ENCODE results near the gene CSGALNACT2.

The CSGALNACT2 gene

DNA sequence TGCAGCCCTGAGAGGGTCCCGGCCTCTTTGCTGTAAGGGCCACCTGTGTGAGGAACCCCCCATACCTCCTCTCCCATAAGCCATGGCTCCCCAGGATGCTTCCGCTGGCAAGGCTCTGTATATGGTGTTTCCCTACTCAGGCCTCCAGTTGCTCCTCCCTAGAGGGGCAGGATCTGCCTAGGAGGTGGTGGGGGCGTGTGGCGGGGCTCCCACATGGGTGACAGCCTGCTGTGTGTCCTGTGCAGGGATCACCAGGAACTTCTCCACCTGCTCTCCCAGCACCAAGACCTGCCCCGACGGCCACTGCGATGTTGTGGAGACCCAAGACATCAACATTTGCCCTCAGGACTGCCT lies 25.7 kb upstream of the CSGALNACT2 start:
- no peak for DNase-seq

DNA sequence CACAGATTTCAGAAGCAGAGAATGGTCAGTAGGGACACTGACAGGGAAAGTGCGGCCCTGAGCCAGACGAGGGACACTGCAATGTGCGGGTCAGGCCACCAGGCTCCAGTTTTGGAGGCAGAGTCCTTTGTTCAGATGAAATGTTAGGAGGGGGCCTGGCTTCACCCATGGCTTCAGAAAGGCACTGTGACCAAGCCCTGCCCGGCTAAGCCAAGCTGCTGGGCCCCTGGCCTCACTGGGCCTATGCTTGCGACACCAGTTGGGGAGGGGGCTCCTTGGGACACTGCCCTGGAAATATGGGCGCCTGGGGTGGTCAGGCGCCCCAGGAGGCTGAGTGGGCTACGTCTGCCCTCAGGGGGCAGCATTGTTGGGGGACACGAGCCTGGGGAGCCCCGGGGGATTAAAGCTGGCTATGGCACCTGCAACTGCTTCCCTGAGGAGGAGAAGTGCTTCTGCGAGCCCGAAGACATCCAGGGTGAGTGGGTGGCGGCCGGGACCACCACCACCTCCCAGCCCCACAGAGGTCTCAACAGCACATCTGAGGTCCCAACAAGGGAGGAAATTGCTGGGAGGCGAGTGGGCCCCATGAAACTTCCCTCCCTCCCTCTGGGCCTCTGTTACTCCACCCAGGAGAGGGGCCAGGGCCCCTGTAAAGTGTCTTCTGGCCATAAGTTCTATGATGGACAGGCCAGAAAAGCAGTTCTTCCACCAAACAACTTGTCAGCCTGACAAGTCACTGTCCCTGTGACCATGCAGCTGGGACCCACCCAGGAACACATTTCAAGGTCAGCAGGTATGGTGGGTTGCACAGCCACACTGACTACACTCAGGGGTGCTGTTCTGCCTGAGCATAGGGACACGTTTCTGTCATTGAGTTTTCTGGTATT lies 24.8 kb upstream of the CSGALNACT2 start:
- DNase-seq, result no peak

DNA sequence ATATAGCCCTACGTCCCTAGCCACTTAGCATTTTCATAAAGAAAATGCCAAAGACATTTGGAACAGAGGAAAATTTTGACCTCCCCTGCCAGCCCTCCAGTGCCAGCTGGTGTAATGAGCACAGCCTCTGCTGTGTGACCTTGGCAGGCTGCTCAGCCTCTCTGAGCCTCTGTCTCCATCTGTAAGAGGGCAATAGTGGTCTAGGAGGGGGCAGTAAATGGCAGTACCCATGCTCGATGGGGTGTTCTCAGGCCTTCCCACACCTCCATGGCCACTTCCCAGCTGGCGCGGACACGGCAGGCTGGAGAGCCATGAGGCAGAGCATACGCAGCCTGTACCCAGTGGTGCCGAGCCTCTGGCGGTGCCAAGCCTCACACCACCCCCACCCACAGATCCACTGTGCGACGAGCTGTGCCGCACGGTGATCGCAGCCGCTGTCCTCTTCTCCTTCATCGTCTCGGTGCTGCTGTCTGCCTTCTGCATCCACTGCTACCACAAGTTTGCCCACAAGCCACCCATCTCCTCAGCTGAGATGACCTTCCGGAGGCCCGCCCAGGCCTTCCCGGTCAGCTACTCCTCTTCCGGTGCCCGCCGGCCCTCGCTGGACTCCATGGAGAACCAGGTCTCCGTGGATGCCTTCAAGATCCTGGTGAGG lies 24.0 kb upstream of the CSGALNACT2 start:
- no peak for DNase-seq

DNA sequence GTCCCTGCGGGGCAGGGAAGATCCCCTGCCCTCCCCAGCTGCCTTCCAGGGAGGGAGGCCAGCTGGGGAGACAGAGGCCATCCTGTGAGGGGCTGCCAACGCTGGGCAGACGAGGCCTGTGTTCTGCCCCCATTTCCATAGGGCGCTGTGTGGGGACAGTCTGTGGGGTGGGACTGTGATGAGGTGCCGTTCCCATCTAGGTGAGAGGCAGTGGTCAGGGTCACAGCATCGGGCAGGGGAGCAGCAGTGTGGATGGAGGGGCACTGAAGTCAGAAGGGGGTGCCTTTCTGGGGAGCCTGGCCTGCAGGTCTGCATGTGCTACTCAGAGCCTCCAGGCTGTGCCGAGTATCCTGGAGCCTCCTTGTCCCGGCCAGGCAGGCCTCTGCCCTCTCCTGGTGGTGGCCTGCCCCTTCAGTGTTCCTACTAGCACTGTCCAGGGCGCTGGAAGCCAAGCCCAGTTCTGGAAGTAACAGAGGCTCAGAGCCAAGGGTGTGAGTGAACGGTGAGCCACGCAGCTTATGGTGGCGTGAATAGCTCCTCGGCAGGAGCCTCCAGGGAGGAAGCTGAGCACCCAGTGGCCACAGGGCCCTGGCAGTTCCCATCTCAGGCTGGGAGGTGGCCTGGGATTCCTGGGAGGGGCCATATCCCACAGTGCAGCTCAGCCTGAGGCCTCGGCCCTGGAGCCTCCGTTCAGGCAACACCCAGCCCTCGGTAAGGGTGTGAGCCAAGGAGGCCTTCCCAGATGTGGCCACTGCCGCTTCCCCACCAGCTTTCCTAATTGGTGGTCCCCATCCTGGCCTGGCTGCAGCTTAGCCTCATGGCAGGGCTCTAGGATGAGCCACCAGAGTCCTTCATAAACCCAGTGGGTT lies 23.3 kb upstream of the CSGALNACT2 start:
- DNase-seq, result no peak

DNA sequence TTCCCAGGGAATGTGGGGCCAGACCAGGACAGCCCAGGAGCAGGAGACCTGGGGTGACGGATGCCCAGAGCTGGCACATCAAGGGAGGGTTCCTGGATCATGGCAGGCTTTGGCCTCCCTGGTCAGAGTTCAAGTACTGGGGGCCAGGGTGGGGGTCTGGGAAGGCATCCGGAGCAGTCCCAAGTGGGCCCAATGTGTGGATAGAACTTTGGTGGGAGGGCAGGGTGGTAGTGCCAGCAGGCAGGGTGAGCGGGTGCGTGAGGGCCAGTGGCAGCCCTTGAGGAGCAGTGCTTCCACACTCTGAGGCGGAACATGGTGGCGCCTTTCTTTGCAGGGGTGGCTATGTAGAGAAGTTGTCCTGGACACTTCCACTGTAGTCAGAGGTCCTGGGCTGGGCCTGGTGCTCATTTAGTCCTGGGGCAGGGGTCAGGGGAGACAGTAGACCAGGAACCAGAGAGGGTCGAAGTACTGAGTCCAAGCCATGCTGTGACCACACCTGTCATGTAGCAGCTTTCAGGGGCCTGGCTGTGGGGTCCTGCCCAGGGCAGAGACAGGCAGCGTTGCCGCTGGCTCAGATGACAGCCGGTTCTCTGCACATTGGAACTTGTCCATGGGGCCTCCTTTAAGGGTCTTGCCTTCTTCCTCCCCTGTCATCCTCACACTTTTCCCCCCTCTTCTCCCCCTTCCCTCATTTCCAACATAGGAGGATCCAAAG lies 22.2 kb upstream of the CSGALNACT2 start:
- no peak for DNase-seq

DNA sequence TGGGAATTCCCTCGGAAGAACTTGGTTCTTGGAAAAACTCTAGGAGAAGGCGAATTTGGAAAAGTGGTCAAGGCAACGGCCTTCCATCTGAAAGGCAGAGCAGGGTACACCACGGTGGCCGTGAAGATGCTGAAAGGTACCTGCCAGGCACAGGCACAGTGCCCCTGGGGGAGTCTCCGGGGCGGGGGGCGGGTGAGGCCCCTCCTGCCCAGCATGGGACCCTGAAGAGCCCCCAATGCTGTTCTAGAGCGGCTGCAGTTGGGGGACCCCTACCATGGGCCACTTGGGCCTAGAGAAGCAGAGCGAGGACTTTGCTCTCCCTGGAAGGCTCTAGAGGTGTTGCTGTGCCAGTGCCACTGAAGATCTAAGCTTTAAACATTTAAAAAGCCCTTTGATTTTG lies 21.6 kb upstream of the CSGALNACT2 start:
- no peak for DNase-seq

DNA sequence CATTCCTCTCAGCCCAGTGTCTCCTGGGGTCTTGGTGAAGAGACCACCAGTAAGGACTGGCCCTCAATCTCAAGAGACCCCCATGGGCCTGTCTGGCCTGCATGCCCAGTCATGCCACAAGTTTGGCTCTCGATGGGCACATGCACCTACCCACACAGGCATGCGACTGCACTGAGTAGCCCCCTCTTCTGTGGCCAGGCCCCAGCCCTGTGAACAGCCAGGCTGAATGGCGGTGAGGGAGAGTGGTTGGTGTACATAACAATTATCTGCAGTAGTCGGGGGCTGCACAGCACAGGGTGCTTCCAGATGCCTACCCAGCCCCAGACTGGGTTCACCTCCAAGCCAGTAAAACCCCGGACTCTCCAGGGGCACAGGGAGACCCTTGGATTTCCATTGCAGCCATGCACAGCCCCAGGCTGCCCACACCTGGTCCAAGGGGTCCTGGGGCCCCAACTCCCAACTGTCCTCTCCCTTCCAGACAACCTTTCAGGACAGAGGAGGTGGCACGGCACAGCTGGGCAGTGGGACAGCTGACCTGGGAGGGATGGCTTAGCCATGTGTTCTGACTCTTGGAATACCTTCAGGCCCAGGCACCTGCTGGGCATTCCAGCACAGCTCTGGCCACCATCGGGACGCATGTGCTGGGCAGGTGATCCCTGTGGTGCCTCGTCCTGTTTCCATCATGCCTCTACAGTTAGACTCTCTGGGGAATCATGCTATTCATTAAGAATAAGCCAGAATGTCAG lies 21.0 kb upstream of the CSGALNACT2 start:
- no peak for DNase-seq

DNA sequence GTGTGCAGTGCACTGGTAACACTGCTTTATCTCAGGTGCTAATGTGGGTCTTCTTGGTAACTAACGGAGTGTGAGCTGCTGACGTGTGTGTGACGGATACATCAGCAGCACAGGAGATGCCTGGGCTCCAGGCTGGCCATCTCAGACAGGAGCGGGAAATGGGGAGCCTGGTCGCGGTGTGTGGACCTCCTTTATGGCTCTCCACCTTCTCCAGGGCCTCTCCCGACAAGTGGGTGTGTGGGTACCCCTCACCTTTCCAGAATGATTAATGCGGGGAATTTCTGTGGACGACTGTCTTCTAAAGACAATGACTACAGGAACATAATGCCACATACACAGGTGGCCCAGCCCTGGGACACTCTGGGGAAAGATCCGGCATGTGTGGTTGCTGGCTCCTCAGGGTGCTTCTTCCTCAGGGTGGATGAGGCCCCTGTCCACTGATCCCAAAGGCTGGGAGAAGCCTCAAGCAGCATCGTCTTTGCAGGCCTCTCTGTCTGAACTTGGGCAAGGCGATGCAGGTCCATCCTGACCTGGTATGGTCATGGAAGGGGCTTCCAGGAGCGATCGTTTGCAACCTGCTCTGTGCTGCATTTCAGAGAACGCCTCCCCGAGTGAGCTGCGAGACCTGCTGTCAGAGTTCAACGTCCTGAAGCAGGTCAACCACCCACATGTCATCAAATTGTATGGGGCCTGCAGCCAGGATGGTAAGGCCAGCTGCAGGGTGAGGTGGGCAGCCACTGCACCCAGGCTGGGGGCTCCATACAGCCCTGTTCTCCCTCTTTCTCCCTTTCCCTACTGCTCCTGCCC lies 20.3 kb upstream of the CSGALNACT2 start:
- DNase-seq, result no peak

DNA sequence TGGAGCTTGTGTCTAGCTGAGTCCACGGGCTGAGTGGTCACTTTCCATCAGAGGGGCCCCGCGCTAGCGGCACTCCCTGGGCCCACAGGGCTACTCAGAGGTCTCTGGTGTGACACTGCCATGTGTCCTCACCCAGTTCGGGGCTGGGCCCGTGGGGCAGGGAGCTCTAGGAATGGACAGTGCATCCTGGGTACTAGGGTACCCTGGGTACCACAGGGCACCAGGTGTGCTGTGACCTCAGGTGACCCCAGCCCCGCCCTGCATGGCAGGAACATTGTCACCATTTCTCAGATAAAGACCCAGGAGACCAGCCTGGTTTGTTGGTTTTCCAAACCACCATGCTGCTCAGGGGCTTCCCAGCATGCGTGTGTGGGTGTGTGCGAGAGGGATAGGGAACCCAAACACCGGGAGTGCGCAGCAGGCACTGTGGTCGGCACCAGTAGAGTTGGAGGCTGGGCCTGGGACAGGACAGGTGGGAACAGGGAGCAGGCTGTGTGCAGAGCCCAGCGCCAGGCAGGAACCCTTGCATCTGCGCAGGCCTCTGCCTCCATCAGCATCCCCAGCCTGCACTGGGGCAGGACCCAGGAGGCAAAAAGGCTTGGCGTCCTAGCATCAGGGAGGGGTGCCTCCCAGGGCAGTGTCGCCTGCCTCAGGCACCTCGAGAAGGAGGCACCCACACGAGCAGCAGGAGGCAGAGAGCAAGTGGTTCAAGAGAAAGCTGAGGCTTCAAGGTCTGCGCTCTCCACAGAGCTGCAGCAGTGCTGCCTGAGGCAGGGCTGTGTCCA lies 19.4 kb upstream of the CSGALNACT2 start:
- no peak for DNase-seq

DNA sequence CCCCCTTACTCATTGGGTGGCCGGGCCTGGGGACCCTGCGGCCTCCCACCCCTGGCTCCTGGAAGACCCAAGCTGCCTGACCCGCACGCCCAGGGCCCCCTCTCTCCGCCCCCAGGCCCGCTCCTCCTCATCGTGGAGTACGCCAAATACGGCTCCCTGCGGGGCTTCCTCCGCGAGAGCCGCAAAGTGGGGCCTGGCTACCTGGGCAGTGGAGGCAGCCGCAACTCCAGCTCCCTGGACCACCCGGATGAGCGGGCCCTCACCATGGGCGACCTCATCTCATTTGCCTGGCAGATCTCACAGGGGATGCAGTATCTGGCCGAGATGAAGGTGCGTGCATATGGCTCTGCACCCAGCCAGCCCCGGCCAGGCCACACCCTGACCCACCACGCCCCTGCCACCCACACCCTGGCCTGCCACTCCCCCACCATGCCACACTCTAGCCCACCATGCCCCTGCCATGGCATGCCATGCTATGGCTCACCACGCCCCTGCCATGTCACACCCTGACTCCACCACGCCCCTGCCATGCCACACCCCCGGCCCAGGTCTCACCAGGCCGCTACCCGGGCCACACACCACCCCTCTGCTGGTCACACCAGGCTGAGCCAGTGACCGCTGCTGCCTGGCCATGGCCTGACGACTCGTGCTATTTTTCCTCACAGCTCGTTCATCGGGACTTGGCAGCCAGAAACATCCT lies 18.7 kb upstream of the CSGALNACT2 start:
- no peak for DNase-seq

DNA sequence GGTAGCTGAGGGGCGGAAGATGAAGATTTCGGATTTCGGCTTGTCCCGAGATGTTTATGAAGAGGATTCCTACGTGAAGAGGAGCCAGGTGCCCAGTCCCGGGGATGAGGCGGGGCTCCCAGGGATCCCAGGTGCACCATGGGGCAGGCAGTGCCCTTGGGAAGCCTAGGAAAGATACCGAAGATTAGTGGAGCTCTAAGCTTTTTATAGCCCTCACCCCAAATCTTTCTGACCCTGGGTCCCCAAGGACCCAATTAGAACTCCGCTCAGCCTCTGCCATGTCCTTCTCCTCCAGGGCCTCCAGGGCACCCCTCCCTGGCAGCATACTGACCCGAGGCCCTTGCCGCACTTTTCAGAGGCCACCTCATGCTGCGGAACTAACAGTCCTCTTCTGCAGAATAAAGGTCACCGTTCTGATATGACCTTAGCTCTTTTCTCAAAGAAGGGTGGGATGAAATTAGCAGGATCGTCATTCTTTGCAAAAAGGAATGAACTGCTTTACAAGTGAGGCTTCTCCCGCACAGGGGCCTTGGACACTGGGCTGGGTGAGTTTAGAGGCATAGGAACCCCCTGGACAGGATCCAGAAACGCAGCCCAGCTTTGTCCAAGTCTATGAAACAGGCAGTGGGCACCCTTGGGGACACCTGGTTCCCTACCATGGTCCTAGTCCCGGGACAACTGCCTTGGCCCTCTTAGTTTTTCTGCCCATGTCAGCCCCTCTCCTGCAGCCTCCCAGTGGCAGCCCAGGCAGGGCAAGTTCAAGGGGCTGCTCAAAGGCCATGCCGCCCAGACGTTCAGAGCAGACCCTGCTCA lies 17.9 kb upstream of the CSGALNACT2 start:
- DNase-seq, result no peak

DNA sequence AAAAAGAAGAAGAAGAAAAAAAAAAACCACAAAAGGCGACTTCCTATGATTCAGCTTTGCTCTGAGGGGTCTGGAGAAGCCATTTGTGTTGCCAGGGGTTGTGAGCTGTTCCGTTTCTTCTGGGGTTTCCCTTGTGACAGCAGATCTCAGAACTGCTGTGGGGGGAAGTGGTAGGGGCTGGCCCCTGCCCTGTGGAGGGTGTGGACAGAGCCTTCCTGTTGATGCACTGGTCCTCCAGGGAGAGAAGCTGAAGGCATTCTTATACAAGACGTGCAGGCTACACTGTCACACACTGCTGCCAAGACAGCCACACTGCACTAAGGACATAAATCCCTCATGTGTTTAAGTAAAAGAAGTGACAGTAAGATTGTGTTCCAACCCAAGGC lies 17.3 kb upstream of the CSGALNACT2 start:
- no peak for DNase-seq

DNA sequence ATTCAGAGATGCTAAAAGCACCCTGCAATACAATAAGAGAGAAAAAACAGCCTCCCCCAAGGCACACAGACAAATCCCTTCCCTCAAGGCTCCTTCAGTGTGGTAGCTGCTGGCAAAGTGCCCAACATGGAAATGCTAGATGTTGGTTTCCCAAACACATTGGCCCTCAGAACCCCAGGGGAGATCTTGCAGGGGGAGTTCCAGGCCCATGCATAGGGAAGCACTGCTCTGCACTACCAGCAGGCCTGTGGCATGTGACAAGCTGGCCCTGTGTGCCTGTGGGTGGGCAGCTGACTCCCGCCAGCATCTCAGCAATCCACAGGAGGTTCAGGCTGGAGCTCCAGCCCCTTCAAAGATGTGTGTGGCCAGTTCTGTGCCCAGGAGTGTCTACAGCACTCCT lies 16.8 kb upstream of the CSGALNACT2 start:
- no peak for DNase-seq

DNA sequence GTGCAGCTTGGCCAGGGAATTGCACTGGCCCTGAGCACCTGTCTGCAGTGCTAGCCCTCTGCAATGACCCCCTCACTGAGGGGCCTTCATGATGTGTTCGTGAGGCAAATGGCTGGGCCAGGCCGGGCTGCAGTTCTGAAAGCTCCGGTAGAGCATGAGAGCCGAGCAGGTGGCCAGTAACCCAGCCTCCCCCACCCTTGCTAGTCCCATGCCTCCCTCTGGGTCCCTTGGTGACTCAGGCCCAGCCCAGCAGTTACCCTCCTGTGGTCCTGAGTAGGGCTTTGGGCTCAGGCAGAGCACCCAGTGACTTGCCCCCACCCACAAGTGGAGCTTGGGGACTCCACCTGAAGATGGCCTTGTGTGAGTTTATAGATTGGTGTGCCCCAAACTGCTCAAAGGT lies 16.1 kb upstream of the CSGALNACT2 start:
- no peak for DNase-seq

DNA sequence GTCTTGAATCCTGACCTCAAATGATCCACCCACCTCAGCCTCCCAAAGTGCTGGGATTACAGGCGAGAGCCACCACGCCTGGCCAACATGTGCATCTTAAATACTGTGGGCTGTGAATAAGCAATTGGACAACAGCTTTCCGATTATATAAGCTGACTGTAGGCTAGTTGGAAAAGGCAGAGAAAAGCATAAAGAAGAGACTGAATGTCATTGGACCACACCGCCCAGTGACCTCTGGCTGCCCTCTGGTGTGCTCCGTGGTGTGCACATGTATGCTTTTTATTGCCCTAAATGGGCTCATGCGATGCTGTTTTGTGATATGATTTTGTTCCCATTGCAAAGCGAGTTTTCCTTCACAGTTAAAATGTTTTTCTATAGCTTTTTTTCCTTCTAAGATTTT lies 15.4 kb upstream of the CSGALNACT2 start:
- DNase-seq, result no peak

DNA sequence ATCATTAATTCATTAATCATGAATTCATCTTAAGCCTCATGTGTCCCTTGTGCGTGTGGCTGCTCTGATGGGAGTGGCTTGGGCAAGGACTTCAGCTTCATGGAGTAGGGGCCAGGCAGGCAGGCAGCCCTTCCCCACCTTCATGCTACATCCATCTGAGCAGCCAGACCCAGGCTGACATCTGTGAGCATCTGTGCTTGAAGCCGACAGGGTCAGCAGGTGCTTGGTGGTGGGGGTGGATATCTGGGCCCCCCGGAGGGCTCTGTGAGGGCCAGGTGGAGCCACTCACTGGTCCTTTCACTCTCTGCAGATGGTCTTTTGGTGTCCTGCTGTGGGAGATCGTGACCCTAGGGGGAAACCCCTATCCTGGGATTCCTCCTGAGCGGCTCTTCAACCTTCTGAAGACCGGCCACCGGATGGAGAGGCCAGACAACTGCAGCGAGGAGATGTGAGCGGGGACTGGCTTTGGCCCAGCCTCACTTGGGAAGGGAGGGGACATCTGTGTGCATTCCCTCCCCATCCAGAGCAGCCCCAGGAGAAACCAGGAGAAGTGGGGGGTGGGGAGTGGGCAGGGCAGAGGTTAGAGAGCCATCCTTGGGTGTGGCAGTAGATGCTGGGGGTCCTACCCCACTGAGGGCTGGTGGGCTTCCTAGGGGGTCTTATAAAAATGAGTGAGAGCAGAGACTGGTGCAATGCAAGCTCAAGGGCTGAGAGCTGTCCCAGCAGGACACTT lies 14.7 kb upstream of the CSGALNACT2 start:
- DNase-seq, result no peak

DNA sequence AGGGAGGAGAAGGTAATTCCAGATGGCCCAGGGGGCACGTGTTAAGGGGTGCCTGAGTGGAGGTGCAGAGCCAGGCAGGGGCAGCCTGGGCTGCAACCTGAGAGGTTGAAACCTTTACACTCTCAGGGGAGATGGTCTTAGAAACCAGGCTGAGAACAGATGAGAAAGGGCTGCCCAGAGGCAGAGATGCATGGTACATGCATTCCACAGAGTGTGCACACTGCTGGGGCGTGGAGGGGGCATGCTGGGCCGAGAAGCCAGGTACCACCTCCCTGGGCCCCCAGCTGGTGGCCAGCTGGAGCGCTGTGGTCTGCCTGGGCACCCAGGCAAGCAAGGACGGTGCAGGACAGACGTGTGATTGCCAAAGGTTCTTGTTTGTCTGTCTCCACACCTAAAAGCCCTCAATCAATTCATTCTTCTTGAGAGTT lies 14.1 kb upstream of the CSGALNACT2 start:
- DNase-seq, result no peak

Measured in 8988T (cell line).